GM12892 (cell line): ENCODE measurements around the gene RAB31.

Experiments used
- POLR2A ChIP-seq: IDR thresholded peaks from 2 replicates; pipeline ENCODE4 v1.6.1; 2011; ENCODE audit warnings: low read depth, low read length, control low read depth
- TAF1 ChIP-seq: IDR thresholded peaks from 2 replicates; pipeline ENCODE4 v1.6.1; 2011; ENCODE audit warnings: low read depth, mild to moderate bottlenecking, control low read depth, low read length, borderline replicate concordance

DNA sequence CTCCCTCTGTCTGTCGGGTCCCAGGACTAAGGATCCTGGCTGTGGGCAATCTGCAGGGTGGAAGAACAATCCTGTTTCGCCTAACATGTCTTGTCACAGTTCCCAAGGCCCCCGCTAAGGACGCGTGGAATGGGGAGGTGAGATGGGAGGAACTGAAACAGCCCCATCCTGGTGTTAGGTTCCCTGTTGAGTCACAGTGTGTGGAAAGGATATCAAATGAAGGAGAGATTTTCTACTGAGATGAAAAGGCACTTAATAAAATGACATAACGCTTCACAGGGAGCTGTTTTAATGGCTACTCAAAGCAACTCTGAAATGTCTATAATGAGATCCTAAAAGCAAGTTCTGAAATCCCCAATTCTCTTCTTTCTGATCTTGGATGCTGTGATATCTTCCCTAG, 52.5 kb downstream of the RAB31 start:
- TF ChIP-seq TAF1 (no peak), POLR2A (no peak)
